ENCODE data around the gene TOGARAM2.

TOGARAM2 gene

DNA sequence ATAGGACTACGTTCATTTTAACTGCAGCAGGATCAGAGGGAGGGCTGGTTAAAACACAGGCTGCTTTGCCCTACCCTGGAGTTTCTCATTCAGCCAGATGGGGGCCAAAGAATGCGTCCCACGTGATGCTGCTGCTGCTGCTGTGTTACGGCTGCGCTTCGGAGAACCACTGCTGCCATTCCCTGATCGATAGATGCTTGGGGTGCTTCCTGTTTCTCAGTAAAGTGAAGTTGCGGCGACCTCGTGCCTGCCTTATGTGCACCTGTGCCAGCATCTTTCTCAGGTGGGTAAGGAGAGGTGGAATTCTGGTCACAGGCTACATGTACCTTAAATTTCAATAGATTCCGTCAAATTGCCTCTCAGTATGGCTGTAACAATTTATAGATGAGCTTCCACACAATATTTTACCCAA lies 24.7 kb upstream of the TOGARAM2 start:
- H3K9me3 Mint-ChIP-seq = no peaks in the 10 kb centered on the region
- peak overlapping the region; percentile 29 for H3K27ac Mint-ChIP-seq
- TF ChIP-seq, protein P1, sequence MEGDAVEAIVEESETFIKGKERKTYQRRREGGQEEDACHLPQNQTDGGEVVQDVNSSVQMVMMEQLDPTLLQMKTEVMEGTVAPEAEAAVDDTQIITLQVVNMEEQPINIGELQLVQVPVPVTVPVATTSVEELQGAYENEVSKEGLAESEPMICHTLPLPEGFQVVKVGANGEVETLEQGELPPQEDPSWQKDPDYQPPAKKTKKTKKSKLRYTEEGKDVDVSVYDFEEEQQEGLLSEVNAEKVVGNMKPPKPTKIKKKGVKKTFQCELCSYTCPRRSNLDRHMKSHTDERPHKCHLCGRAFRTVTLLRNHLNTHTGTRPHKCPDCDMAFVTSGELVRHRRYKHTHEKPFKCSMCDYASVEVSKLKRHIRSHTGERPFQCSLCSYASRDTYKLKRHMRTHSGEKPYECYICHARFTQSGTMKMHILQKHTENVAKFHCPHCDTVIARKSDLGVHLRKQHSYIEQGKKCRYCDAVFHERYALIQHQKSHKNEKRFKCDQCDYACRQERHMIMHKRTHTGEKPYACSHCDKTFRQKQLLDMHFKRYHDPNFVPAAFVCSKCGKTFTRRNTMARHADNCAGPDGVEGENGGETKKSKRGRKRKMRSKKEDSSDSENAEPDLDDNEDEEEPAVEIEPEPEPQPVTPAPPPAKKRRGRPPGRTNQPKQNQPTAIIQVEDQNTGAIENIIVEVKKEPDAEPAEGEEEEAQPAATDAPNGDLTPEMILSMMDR (IDR thresholded peaks at IDR 0.05) = peak; percentile 25
- H3K27me3 Mint-ChIP-seq (ENCODE audit: low read depth, poor library complexity) = peaks cover 21% of the 10 kb centered on the region
- no peaks in the 10 kb centered on the region for H3K36me3 Mint-ChIP-seq (ENCODE audit: low read depth)
- peak; percentile 60 for DNase-seq
- H3K4me1 Mint-ChIP-seq = peaks cover 22% of the 10 kb centered on the region
- H3K4me3 Mint-ChIP-seq = peak overlapping the region; percentile 63

DNA sequence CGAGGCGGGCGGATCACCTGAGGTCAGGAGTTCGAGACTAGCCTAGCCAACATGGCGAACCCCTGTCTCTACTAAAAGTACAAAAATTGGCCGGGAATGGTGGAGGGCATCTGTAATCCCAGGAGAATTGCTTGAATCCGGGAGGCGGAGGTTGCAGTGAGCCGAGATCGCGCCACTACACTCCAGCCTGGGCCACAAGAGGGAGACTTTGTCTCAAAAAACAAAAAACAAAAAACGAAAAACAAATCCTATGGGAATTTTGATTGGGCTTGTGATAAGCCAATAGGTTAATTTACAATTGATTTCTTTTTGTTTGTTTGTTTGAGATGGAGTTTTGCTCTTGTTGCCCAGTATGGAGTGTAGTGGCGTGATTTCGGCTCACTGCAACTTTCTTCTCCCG lies 24.2 kb upstream of the TOGARAM2 start:
- Mint-ChIP-seq H3K27me3 (ENCODE audit: low read depth, poor library complexity) (peaks cover 21% of the 10 kb centered on the region), H3K4me3 (peak overlapping the region; percentile 63), H3K4me1 (peaks cover 22% of the 10 kb centered on the region), H3K36me3 (ENCODE audit: low read depth) (no peaks in the 10 kb centered on the region), H3K27ac (no peak overlapping the region), H3K9me3 (no peaks in the 10 kb centered on the region)
- no peak for DNase-seq
- TF ChIP-seq, protein P1 (IDR thresholded peaks at IDR 0.05) = no peak

DNA sequence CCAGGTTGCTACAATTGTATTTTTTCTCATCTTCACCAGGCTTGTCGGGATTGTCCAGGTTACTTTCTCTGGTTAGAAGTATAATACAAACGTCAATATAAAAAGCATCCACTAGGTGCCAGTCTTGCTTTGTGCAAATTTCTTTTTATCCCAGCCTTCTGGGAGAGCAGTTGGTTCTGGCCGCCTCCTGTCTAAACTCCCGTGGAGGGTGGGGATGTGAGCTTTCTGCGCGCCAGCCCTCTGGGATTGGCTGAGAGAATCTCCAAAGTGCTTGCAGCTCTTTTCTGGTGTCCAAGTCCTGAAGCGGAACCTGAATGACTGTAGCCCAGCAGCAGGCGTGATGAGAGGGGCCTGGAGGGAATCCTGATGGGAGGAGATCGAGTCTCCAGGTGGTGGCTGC lies 22.4 kb upstream of the TOGARAM2 start:
- peak; percentile 61 for DNase-seq
- peaks cover 26% of the 10 kb centered on the region for H3K27me3 Mint-ChIP-seq (ENCODE audit: low read depth, poor library complexity)
- H3K4me1 Mint-ChIP-seq = peaks cover 22% of the 10 kb centered on the region
- TF ChIP-seq, protein P1 (IDR thresholded peaks at IDR 0.05) = peak; percentile 65
- H3K27ac Mint-ChIP-seq = no peak overlapping the region
- H3K36me3 Mint-ChIP-seq (ENCODE audit: low read depth) = no peaks in the 10 kb centered on the region
- H3K9me3 Mint-ChIP-seq = no peaks in the 10 kb centered on the region
- H3K4me3 Mint-ChIP-seq = no peak overlapping the region

DNA sequence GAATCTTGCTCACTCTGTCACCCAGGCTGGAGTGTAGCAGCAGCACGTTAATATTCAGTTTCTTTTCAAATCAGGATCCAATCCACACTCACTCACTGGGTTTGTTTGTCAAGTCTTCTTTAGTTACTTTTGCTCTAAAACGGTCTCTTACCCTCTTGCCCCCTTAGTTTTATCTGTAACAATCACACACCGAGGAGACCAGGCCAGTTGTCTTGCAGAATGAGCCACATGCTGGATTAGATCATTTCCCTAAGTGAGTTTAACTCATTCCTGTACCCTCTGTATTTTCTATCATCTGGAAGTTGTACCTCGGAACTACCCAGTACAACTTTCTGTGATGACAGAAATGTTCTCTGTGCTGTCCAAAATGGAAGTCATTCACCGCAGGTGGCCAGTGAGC lies 20.7 kb upstream of the TOGARAM2 start:
- Mint-ChIP-seq H3K4me1 (peaks cover 18% of the 10 kb centered on the region), H3K27ac (no peak overlapping the region), H3K4me3 (no peak overlapping the region), H3K9me3 (peaks cover 2% of the 10 kb centered on the region), H3K27me3 (ENCODE audit: low read depth, poor library complexity) (peaks cover 26% of the 10 kb centered on the region), H3K36me3 (ENCODE audit: low read depth) (no peaks in the 10 kb centered on the region)
- TF ChIP-seq, protein P1 (IDR thresholded peaks at IDR 0.05) = no peak
- DNase-seq = no peak

DNA sequence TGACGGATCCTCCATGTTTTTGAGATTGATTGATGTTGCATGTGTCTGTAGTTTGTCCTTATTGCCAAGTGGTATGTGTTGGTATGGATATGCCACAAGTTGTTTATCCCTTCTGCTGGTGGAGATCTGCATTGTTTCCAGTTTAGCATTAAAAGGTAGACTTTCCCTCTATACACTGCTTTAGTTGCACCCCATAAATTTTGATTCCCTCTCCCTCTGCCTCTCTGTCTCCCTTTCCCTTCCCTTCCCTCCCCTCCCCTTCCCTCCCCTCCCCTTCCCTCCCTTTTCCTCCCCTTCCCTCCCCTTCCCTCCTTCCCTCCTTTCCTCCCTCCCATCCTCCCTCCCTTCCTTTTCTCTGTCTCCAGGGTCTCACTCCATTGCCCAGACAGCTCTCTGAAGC lies 18.6 kb upstream of the TOGARAM2 start:
- Mint-ChIP-seq H3K27ac (no peak overlapping the region), H3K9me3 (peaks cover 6% of the 10 kb centered on the region), H3K4me3 (no peak overlapping the region), H3K4me1 (peaks cover 5% of the 10 kb centered on the region), H3K36me3 (ENCODE audit: low read depth) (no peaks in the 10 kb centered on the region), H3K27me3 (ENCODE audit: low read depth, poor library complexity) (peaks cover 17% of the 10 kb centered on the region)
- TF ChIP-seq, protein P1 (IDR thresholded peaks at IDR 0.05) = no peak
- DNase-seq = no peak

DNA sequence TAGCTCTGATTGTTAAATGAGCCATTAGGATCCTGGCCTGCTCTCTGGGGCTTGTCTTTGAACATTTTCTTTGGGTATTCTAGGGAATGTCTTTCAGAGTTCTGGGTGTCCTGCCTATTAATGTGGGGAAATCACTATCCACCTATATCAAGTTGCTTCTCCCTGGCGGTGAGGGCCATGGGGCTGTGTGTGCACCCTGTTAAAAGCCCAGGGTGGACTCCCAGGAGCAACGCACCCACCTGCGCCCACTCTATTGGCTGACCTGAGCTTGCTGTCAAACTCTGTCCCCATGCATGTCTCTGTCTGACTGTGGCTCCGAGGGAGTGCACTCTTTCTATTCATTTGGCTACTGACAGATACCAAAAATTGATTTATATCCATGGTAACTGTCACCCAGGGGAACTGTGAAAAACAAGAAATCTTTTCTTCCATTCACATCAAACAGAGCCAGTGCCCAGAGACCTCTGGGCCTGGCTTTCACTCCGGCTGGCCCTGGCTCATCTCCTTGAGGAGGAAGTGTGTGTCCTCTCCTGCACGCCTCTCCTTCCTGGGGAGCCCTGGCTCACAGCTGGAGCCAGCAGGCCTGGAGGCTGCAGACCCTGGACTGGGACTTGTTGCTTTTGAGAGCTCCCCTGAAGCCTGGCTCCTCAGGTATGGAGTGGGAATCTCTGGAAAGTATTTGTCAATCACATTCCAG lies 10.5 kb upstream of the TOGARAM2 start:
- TF ChIP-seq, protein P1 (IDR thresholded peaks at IDR 0.05) = no peak
- no peak overlapping the region for H3K4me3 Mint-ChIP-seq
- DNase-seq = no peak
- H3K4me1 Mint-ChIP-seq = peaks cover 6% of the 10 kb centered on the region
- H3K9me3 Mint-ChIP-seq = peaks cover 18% of the 10 kb centered on the region
- no peaks in the 10 kb centered on the region for H3K36me3 Mint-ChIP-seq (ENCODE audit: low read depth)
- peaks cover 23% of the 10 kb centered on the region for H3K27me3 Mint-ChIP-seq (ENCODE audit: low read depth, poor library complexity)
- no peak overlapping the region for H3K27ac Mint-ChIP-seq

Measured in nephron progenitor cell (in vitro differentiated cells).